Mesendoderm (in vitro differentiated cells): ENCODE measurements around the gene ERC1.

ENCODE experiments used
- DNase-seq: peaks from one replicate; pipeline ENCODE4 v3.0.0; 2013
- H2AK5ac ChIP-seq: 2 replicates; pipeline ENCODE4 v1.6.1; 2013; ENCODE audit warnings: low read length, inconsistent platforms
- H2BK120ac ChIP-seq: 2 replicates; pipeline ENCODE4 v1.6.1; 2013; ENCODE audit warnings: low read depth, mild to moderate bottlenecking, low read length, moderate library complexity, mixed read lengths
- H2BK15ac ChIP-seq: replicated peaks from 2 replicates; pipeline ENCODE4 v1.6.1; 2013; ENCODE audit warnings: low read depth, mild to moderate bottlenecking, moderate library complexity
- H2BK5ac ChIP-seq: 2 replicates; pipeline ENCODE4 v1.6.1; 2013; ENCODE audit warnings: low read length, inconsistent platforms
- H3K18ac ChIP-seq: 2 replicates; pipeline ENCODE4 v1.6.1; 2013; ENCODE audit warnings: mild to moderate bottlenecking, low read length, mixed read lengths
- H3K23ac ChIP-seq: one replicate; pipeline ENCODE4 v1.6.1; 2013; ENCODE audit warnings: low read length
- H3K27ac ChIP-seq: 2 replicates; pipeline ENCODE4 v1.5.1; 2013; ENCODE audit warnings: low read depth, mild to moderate bottlenecking, inconsistent platforms, low read length, moderate library complexity
- H3K27me3 ChIP-seq: 2 replicates; pipeline ENCODE4 v1.6.1; 2013; ENCODE audit warnings: low read length, control low read depth, mild to moderate bottlenecking, inconsistent platforms; ENCODE audit not compliant: insufficient read depth, poor library complexity
- H3K36me3 ChIP-seq: 2 replicates; pipeline ENCODE4 v1.6.1; 2013; ENCODE audit warnings: low read length, inconsistent platforms; ENCODE audit not compliant: control insufficient read depth, insufficient read depth
- H3K4ac ChIP-seq: one replicate; pipeline ENCODE4 v1.6.1; 2013; ENCODE audit warnings: low read depth, mild to moderate bottlenecking, low read length, moderate library complexity
- H3K4me1 ChIP-seq: 2 replicates; pipeline ENCODE4 v1.6.1; 2013; ENCODE audit warnings: low read depth, low read length, inconsistent platforms; ENCODE audit not compliant: control insufficient read depth
- H3K4me2 ChIP-seq: 2 replicates; pipeline ENCODE4 v1.6.1; 2013; ENCODE audit warnings: low read length
- H3K4me3 ChIP-seq: 2 replicates; pipeline ENCODE4 v1.5.1; 2013; ENCODE audit warnings: mild to moderate bottlenecking, low read length
- H3K56ac ChIP-seq: one replicate; pipeline ENCODE4 v1.6.1; 2013; ENCODE audit warnings: low read length
- H3K79me1 ChIP-seq: 2 replicates; pipeline ENCODE4 v1.6.1; 2013; ENCODE audit warnings: low read length, inconsistent platforms
- H3K79me2 ChIP-seq: 2 replicates; pipeline ENCODE4 v1.6.1; 2013; ENCODE audit warnings: mild to moderate bottlenecking, low read length; ENCODE audit not compliant: control insufficient read depth, insufficient read depth
- H3K9ac ChIP-seq: 2 replicates; pipeline ENCODE4 v1.6.1; 2013; ENCODE audit warnings: low read length, inconsistent platforms
- H4K5ac ChIP-seq: one replicate; pipeline ENCODE4 v1.6.1; 2013; ENCODE audit warnings: low read length
- H4K8ac ChIP-seq: one replicate; pipeline ENCODE4 v1.6.1; 2013; ENCODE audit warnings: low read depth, mild to moderate bottlenecking, control low read depth, low read length, moderate library complexity
- WGBS: extraction: QIAGEN DNeasy Blood & Tissue Kit; methylation state at CpG from one replicate; pipeline ENCODE4 v1.1.7; 2013; ENCODE audit warnings: low lambda C conversion rate, missing lambda C conversion rate; ENCODE audit not compliant: insufficient coverage; ENCODE audit errors: extremely low coverage; 5-methylcytosine and 5-hydroxymethylcytosine counted together

ERC1 gene

GRCh38 chr12:1077036-1077803 is 86.2 kb downstream of the ERC1 start:
- Histone ChIP-seq H3K36me3 (no peaks in the 10 kb centered on the region), H3K27me3 (no peaks in the 10 kb centered on the region), H3K4me2 (no peak overlapping the region), H3K79me1 (no peaks in the 10 kb centered on the region), H3K27ac (no peak overlapping the region), H2BK15ac (no peak overlapping the region), H4K5ac (no peak overlapping the region), H2BK5ac (no peak overlapping the region), H3K4ac (no peak overlapping the region), H4K8ac (no peak overlapping the region), H3K23ac (no peak overlapping the region), H3K9ac (no peak overlapping the region), H3K4me1 (no peaks in the 10 kb centered on the region), H3K79me2 (no peaks in the 10 kb centered on the region), H2AK5ac (no peak overlapping the region), H2BK120ac (no peak overlapping the region), H3K4me3 (no peak overlapping the region), H3K56ac (no peak overlapping the region), H3K18ac (no peak overlapping the region)
- WGBS, result no CpG with 5 or more reads among the region's 5 CpGs
- no peak for DNase-seq

DNA sequence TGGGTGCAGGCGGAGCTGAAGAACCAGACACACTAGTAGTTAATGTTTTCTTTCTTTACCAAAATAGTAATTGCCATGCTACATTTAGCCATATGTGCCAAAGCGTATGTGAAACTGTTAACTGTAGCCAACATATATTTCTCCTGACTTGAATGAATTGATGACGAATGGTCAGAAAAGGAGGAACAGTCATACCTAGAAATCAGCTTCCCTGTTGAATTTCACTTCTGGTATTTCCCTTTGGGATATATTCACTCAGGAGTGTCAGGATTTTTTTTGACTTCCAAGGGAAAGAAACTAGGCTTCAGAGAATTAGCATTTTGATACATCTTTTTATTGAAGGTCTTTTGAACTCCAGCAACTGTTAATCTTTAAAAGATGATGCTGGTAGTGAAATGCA is 87.0 kb downstream of the ERC1 start:
- WGBS, result no CpG with 5 or more reads among the region's 3 CpGs
- Histone ChIP-seq H2BK15ac (no peak overlapping the region), H3K56ac (no peak overlapping the region)

GRCh38 chr12:1080520-1081223 is 89.6 kb downstream of the ERC1 start:
- no peaks in the 10 kb centered on the region for H3K79me1 ChIP-seq
- no peak overlapping the region for H3K27ac ChIP-seq
- no peak for DNase-seq
- no peak overlapping the region for H3K4me2 ChIP-seq
- no peak overlapping the region for H2BK5ac ChIP-seq
- H3K36me3 ChIP-seq, result no peaks in the 10 kb centered on the region
- H4K5ac ChIP-seq, result no peak overlapping the region
- no peak overlapping the region for H3K4ac ChIP-seq
- H4K8ac ChIP-seq, result no peak overlapping the region
- H3K4me3 ChIP-seq, result no peak overlapping the region
- no CpG with 5 or more reads among the region's 11 CpGs for WGBS
- H3K18ac ChIP-seq, result no peak overlapping the region
- H3K4me1 ChIP-seq, result no peaks in the 10 kb centered on the region
- no peak overlapping the region for H2BK120ac ChIP-seq
- H3K56ac ChIP-seq, result no peak overlapping the region
- H3K23ac ChIP-seq, result no peak overlapping the region
- H2BK15ac ChIP-seq, result no peak overlapping the region
- no peak overlapping the region for H3K9ac ChIP-seq
- H3K79me2 ChIP-seq, result no peaks in the 10 kb centered on the region
- no peak overlapping the region for H2AK5ac ChIP-seq
- no peaks in the 10 kb centered on the region for H3K27me3 ChIP-seq

More for the DNA sequence above, 87.0 kb downstream of the ERC1 start:
- Histone ChIP-seq H3K9ac (no peak overlapping the region), H2BK5ac (no peak overlapping the region), H3K27ac (no peak overlapping the region), H3K36me3 (no peaks in the 10 kb centered on the region), H3K27me3 (no peaks in the 10 kb centered on the region), H2BK120ac (no peak overlapping the region), H3K4ac (no peak overlapping the region), H3K4me1 (no peaks in the 10 kb centered on the region), H3K23ac (no peak overlapping the region), H3K18ac (no peak overlapping the region), H3K4me3 (no peak overlapping the region), H3K79me1 (no peaks in the 10 kb centered on the region), H3K4me2 (no peak overlapping the region), H3K79me2 (no peaks in the 10 kb centered on the region), H2AK5ac (no peak overlapping the region), H4K8ac (no peak overlapping the region), H4K5ac (no peak overlapping the region)
- no peak for DNase-seq

GRCh38 chr12:1083151-1083888 is 92.3 kb downstream of the ERC1 start:
- no peak overlapping the region for H3K9ac ChIP-seq
- peak; percentile 57 for DNase-seq
- no peak overlapping the region for H3K18ac ChIP-seq
- H4K8ac ChIP-seq, result no peak overlapping the region
- no peak overlapping the region for H3K27ac ChIP-seq
- H2BK5ac ChIP-seq, result no peak overlapping the region
- H3K79me1 ChIP-seq, result no peaks in the 10 kb centered on the region
- H3K4me1 ChIP-seq, result no peaks in the 10 kb centered on the region
- no peak overlapping the region for H3K4me2 ChIP-seq
- H3K4ac ChIP-seq, result no peak overlapping the region
- H3K56ac ChIP-seq, result no peak overlapping the region
- H3K79me2 ChIP-seq, result no peaks in the 10 kb centered on the region
- no peaks in the 10 kb centered on the region for H3K27me3 ChIP-seq
- no peak overlapping the region for H3K4me3 ChIP-seq
- no peak overlapping the region for H2AK5ac ChIP-seq
- no peak overlapping the region for H4K5ac ChIP-seq
- H2BK120ac ChIP-seq, result no peak overlapping the region
- WGBS, result no CpG with 5 or more reads among the region's 12 CpGs
- no peak overlapping the region for H3K23ac ChIP-seq
- no peak overlapping the region for H2BK15ac ChIP-seq
- H3K36me3 ChIP-seq, result no peaks in the 10 kb centered on the region

DNA sequence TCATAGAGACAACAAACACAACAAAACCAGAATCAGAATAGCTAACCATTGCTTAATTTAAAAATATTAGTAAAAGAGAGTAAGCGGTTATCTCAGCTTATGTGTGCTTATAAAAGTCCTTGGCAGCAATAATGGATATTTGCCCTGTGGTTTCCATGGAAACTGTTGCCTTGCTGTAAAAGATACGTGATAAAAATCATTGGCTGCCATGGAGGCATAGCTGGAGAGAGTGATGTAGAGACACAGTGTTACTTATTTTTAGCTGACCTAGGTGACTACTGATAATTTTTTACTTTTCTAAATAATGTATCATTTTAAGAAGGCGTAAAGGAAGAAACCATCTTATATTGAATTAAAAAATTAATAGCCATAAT is 92.9 kb downstream of the ERC1 start:
- H3K79me2 ChIP-seq, result no peaks in the 10 kb centered on the region
- H3K27me3 ChIP-seq, result no peaks in the 10 kb centered on the region
- no peak overlapping the region for H2BK5ac ChIP-seq
- H4K5ac ChIP-seq, result no peak overlapping the region
- H3K4ac ChIP-seq, result no peak overlapping the region
- no peak overlapping the region for H3K56ac ChIP-seq
- H3K4me2 ChIP-seq, result no peak overlapping the region
- H4K8ac ChIP-seq, result no peak overlapping the region
- no peak overlapping the region for H3K27ac ChIP-seq
- no peak overlapping the region for H2BK15ac ChIP-seq
- no peak overlapping the region for H3K4me3 ChIP-seq
- H3K36me3 ChIP-seq, result no peaks in the 10 kb centered on the region
- no peaks in the 10 kb centered on the region for H3K79me1 ChIP-seq
- H3K4me1 ChIP-seq, result no peaks in the 10 kb centered on the region
- H3K9ac ChIP-seq, result no peak overlapping the region
- no peak overlapping the region for H3K18ac ChIP-seq
- no peak overlapping the region for H2BK120ac ChIP-seq
- peak; percentile 57 for DNase-seq
- H2AK5ac ChIP-seq, result no peak overlapping the region
- H3K23ac ChIP-seq, result no peak overlapping the region
- no CpG with 5 or more reads among the region's 3 CpGs for WGBS
